Chondrocyte (in vitro differentiated cells): Measurements from ENCODE around the gene DSE. TPM values are rescaled to one million over a fixed set of nuclear protein-coding genes. Genes with fewer than 3 reads are reported as not detected.
A peak's percentile ranks its signal among the peaks of the same experiment; 100 is the strongest.

Experiments
- DNase-seq: peaks from one replicate; pipeline ENCODE4 v3.0.0; 2021; ENCODE audit warnings: mixed read lengths, low spot score
- H3K27ac Mint-ChIP-seq: one replicate; pipeline ENCODE4 v1.8.0; 2021; ENCODE audit warnings: mild to moderate bottlenecking, moderate library complexity, mixed read lengths; ENCODE audit not compliant: unreplicated experiment
- H3K27me3 Mint-ChIP-seq: 2 replicates; pipeline ENCODE4 v1.8.0; 2021; ENCODE audit warnings: low read depth, mixed read lengths
- H3K36me3 Mint-ChIP-seq: 2 replicates; pipeline ENCODE4 v1.8.0; 2021; ENCODE audit warnings: low read depth, mixed read lengths
- H3K4me1 Mint-ChIP-seq: 2 replicates; pipeline ENCODE4 v1.8.0; 2021; ENCODE audit warnings: low read depth, mild to moderate bottlenecking, mixed read lengths
- H3K4me3 Mint-ChIP-seq: one replicate; pipeline ENCODE4 v1.8.0; 2021; ENCODE audit warnings: mild to moderate bottlenecking, moderate library complexity, mixed read lengths; ENCODE audit not compliant: unreplicated experiment
- H3K9me3 Mint-ChIP-seq: 2 replicates; pipeline ENCODE4 v1.8.0; 2021; ENCODE audit warnings: low read depth, mixed read lengths
- total RNA-seq: library from RNA; stranded (reverse); gene quantifications from 3 replicates; pipeline ENCODE4 v1.2.1, GENCODE V29; 2021
- TF ChIP-seq, protein P1 (sequence below): fragments of 200-600 bp; sonication (generic); IDR thresholded peaks from 2 replicates; pipeline ENCODE4 v1.5.0; 2021; ENCODE audit warnings: antibody characterized with exemption, mild to moderate bottlenecking, moderate library complexity

Gene DSE
- total RNA-seq, 1 donor from 2014 or later, result 78.0 TPM

DNA sequence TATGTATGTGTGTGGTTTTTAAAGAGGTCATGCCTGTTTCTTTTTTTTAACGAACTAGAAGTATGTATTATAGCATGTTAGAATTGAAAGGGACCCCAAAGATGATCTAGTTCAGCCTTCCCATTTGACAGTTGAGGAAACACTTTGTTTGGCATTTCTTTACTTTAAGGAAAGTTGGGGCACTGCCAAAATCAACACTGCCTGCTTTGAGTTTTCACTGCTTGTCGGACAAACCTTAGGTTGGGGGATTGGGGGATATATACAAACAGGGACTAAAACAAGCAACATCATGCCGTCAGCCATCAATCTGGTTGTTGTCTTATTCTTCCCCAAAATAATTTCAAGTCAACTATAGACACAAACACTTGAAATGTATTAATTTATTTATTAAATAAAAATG, 76.3 kb downstream of the DSE start:
- H3K27me3 Mint-ChIP-seq, result no peaks in the 10 kb centered on the region
- H3K36me3 Mint-ChIP-seq, result no peaks in the 10 kb centered on the region
- TF ChIP-seq, protein P1, sequence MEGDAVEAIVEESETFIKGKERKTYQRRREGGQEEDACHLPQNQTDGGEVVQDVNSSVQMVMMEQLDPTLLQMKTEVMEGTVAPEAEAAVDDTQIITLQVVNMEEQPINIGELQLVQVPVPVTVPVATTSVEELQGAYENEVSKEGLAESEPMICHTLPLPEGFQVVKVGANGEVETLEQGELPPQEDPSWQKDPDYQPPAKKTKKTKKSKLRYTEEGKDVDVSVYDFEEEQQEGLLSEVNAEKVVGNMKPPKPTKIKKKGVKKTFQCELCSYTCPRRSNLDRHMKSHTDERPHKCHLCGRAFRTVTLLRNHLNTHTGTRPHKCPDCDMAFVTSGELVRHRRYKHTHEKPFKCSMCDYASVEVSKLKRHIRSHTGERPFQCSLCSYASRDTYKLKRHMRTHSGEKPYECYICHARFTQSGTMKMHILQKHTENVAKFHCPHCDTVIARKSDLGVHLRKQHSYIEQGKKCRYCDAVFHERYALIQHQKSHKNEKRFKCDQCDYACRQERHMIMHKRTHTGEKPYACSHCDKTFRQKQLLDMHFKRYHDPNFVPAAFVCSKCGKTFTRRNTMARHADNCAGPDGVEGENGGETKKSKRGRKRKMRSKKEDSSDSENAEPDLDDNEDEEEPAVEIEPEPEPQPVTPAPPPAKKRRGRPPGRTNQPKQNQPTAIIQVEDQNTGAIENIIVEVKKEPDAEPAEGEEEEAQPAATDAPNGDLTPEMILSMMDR, result no peak
- peak overlapping the region; percentile 99 for H3K27ac Mint-ChIP-seq
- H3K9me3 Mint-ChIP-seq, result no peaks in the 10 kb centered on the region
- no peak overlapping the region for H3K4me3 Mint-ChIP-seq
- H3K4me1 Mint-ChIP-seq, result peaks cover 60% of the 10 kb centered on the region
- no peak for DNase-seq

DNA sequence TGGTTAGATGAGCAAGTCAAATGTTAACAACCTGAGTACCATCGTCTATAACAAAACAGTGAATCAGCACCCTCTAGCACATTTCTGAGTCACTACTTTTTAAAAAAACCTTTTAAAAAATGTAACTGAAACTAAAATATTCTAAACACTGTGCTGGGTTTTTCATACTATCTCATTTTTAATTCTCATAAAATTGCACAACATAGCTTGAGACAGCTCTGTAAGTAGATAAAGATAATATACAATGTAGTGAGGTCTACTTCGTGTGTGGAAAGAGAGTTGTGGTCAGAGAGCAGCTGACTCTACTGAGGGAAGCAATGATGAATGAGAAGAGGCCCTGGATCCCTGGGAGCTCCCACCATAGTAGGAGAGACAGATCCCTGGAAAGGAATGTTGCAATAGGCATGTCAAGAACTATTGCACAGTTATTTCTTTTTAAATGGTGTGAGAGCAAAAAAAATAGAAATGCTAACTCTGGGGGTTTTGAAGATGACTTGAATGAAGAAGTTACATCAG, 76.8 kb downstream of the DSE start:
- no peaks in the 10 kb centered on the region for H3K27me3 Mint-ChIP-seq
- H3K4me1 Mint-ChIP-seq, result peaks cover 55% of the 10 kb centered on the region
- TF ChIP-seq, protein P1, result peak; percentile 70
- H3K4me3 Mint-ChIP-seq, result peak overlapping the region; percentile 19
- H3K9me3 Mint-ChIP-seq, result no peaks in the 10 kb centered on the region
- DNase-seq, result no peak
- peak overlapping the region; percentile 99 for H3K27ac Mint-ChIP-seq
- H3K36me3 Mint-ChIP-seq, result no peaks in the 10 kb centered on the region

DNA sequence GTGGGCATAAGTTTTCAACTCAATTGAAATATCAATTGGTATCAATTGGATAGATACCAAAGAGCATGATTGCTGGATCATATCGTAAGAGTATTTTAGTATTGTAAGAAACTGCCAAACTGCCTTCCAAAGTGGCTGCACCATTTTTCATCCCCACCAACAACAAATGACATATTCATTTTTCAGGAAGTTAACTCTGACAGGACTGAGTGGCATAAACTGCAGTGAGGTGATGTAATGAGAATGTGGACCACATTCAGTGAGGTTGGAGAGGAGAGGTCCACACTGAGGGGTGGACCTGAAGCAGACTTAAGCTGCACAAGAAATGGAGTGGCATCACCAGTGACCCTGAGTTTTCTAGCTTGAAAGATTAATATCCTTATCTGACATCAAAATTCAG, 78.8 kb downstream of the DSE start:
- Mint-ChIP-seq H3K27ac (no peak overlapping the region), H3K27me3 (no peaks in the 10 kb centered on the region), H3K9me3 (no peaks in the 10 kb centered on the region), H3K4me1 (peaks cover 35% of the 10 kb centered on the region), H3K36me3 (no peaks in the 10 kb centered on the region), H3K4me3 (no peak overlapping the region)
- TF ChIP-seq, protein P1, result no peak
- DNase-seq, result no peak

DNA sequence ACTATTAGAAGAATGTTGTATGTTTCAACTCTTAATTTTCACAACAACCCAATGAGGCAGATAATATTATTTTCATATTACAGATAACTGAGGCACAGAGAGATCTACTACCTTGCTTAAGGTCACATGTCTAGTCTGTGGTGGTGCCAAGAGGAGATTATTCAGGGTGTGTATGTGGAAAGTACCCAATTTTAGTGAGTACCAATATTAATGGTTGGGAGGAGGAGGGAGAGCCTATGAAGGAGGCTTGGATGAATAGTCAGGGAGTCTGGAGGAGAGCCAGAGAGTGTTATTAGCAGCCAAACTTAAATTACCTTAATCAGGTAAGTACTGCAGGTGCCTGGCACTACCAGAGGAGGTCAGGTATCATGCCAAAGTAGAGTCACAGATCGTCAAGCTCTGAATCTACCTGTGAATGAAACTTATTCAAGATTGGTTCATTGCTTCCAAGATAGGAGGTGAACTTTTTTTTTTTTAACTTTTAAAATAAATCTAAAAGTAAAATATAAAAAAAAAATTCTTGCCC, 79.5 kb downstream of the DSE start:
- Mint-ChIP-seq H3K4me1 (peaks cover 28% of the 10 kb centered on the region), H3K27ac (no peak overlapping the region), H3K9me3 (no peaks in the 10 kb centered on the region), H3K36me3 (no peaks in the 10 kb centered on the region), H3K4me3 (no peak overlapping the region), H3K27me3 (no peaks in the 10 kb centered on the region)
- no peak for DNase-seq
- TF ChIP-seq, protein P1, result no peak

DNA sequence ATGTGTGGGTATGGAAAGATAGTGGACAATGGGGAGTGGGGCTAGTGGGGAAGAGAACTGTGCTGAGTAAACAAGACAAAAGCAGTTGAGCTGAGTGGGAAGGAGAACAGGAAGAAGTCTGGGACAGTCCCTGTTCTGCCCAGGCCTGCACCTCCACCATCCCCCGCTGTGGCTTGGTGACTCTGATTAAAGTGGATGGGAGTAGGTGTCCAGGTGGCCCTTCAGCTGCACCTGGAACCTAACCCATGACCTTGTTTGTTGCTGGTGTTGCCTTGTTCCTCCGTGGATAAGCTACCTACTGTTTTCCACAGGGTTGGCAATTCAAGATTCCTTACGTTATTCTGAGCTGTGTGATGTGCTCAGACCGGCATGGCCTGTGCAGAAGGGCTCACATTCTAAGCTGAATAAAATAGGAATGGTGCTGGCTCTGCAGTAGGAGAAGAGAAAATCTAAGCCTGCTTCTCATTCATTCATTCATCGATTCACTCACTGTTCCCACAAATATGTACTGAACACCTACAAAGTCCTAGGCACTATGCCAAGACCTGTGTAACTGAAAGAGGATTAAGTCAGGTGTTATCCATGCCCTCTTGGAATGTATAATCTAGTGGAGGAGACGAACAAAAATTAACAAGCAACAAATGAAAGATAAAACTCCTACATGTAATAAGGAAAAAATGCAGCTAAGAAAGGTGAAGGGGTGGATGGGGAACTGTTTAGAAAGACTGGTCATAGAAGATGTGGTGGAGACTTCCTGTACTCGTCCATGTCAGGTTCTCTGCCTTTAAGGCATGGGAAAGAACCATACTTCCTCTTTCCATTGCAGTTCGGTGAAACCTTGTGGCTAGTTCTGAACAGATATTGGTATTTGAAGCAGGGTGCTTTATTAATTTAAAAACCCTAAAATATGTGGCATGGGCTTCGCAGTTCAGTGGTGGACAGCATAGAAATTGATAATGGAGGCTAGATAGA, 80.3 kb downstream of the DSE start:
- TF ChIP-seq, protein P1, result no peak
- H3K9me3 Mint-ChIP-seq, result no peaks in the 10 kb centered on the region
- peaks cover 27% of the 10 kb centered on the region for H3K4me1 Mint-ChIP-seq
- DNase-seq, result no peak
- H3K36me3 Mint-ChIP-seq, result no peaks in the 10 kb centered on the region
- no peaks in the 10 kb centered on the region for H3K27me3 Mint-ChIP-seq
- no peak overlapping the region for H3K27ac Mint-ChIP-seq
- no peak overlapping the region for H3K4me3 Mint-ChIP-seq
